C4-2B (cell line): ENCODE results near the gene BTN1A1.

ENCODE experiments used
- CTCF ChIP-seq: fragments of 450-650 bp; conservative IDR thresholded peaks from 2 replicates; pipeline ENCODE4 v1.5.1; 2017; ENCODE audit warnings: mild to moderate bottlenecking
- ZFX ChIP-seq: fragments of 450-650 bp; IDR thresholded peaks from 2 replicates; pipeline ENCODE4 v1.6.1; 2017

- TF ChIP-seq CTCF (no peak), ZFX (no peak)
These were observed 50.3 kb downstream of the BTN1A1 start for GRCh38 chr6:26550250-26550993.
